ENCODE data around the gene KCNQ4. TPM values are rescaled to one million over a fixed set of nuclear protein-coding genes. Genes with fewer than 3 reads are reported as not detected.

The KCNQ4 gene
- total and polyA plus RNA-seq, 2 experiments from 2014 or later, result 1.3 to 3.0 TPM

- H3K9me2 ChIP-seq (ENCODE audit: insufficient read depth), result no peaks in the 10 kb centered on the region
- H4K20me1 ChIP-seq (replicated peaks; ENCODE audit: insufficient read depth), result no peaks in the 10 kb centered on the region
- H2AFZ ChIP-seq, result peak overlapping the region; percentile 90
- H3K27ac ChIP-seq (ENCODE audit: low read depth), result no peak overlapping the region
- peaks cover 42% of the 10 kb centered on the region for H3K27me3 Mint-ChIP-seq (ENCODE audit: insufficient read depth, low read depth, poor library complexity)
- peaks cover 7% of the 10 kb centered on the region; the same call in 1 of the 2 replicates for H3K4me1 ChIP-seq (ENCODE audit: insufficient read depth)
- H3K4me2 ChIP-seq, result peak overlapping the region; percentile 84
- TF ChIP-seq POLR2AphosphoS5 (IDR thresholded peaks at IDR 0.05; ENCODE audit: low read depth) (no peak), CTCF (conservative IDR thresholded peaks at IDR 0.05; ENCODE audit: low read depth in 2 of 2) (peak; percentile 30 to 48), EZH2 (IDR thresholded peaks at IDR 0.05; ENCODE audit: low read depth, unreplicated experiment) (peak; percentile 43), CREB1 (CRISPR knock-in tag; IDR thresholded peaks at IDR 0.05; ENCODE audit: low read depth) (no peak)
- no peak overlapping the region for H3K27ac Mint-ChIP-seq
- ATAC-seq (peak; percentile 53), DNase-seq (ENCODE audit: low spot score) (peak; percentile 73)
- H3K4me3 ChIP-seq, result peak overlapping the region; percentile 68
- H3K36me3 ChIP-seq (ENCODE audit: insufficient read depth), result no peaks in the 10 kb centered on the region
- peaks cover 53% of the 10 kb centered on the region for H3K27me3 ChIP-seq (ENCODE audit: insufficient read depth)
- peaks cover 9% of the 10 kb centered on the region for H3K9me3 Mint-ChIP-seq
- H3K36me3 Mint-ChIP-seq (ENCODE audit: low read depth), result peaks cover 13% of the 10 kb centered on the region
- no peaks in the 10 kb centered on the region for H3F3A ChIP-seq (replicated peaks; ENCODE audit: low read depth)
- peak overlapping the region; percentile 83 for H3K4me3 Mint-ChIP-seq
- H3K4me1 Mint-ChIP-seq, result peaks cover 44% of the 10 kb centered on the region
- no peaks in the 10 kb centered on the region for H3K79me2 ChIP-seq (replicated peaks; ENCODE audit: insufficient read depth)
These were observed 1.1 kb upstream of the KCNQ4 start for GRCh38 chr1:40782371-40782956.

GRCh38 chr1:40784141-40784770 lies 669 bp downstream of the KCNQ4 start:
- Histone ChIP-seq H3K4me2 (peak overlapping the region; percentile 92), H2AFZ (peak overlapping the region; percentile 92), H3K27ac (ENCODE audit: low read depth) (no peak overlapping the region), H3K79me2 (replicated peaks; ENCODE audit: insufficient read depth) (no peaks in the 10 kb centered on the region), H4K20me1 (replicated peaks; ENCODE audit: insufficient read depth) (no peaks in the 10 kb centered on the region), H3F3A (replicated peaks; ENCODE audit: low read depth) (no peaks in the 10 kb centered on the region), H3K9me2 (ENCODE audit: insufficient read depth) (no peaks in the 10 kb centered on the region), H3K4me3 (peak overlapping the region; percentile 61), H3K36me3 (ENCODE audit: insufficient read depth) (no peaks in the 10 kb centered on the region), H3K4me1 (ENCODE audit: insufficient read depth) (peaks cover 4% of the 10 kb centered on the region; the same call in 1 of the 2 replicates), H3K27me3 (ENCODE audit: insufficient read depth) (peaks cover 53% of the 10 kb centered on the region)
- H3K27me3 Mint-ChIP-seq (ENCODE audit: insufficient read depth, low read depth, poor library complexity), result peaks cover 39% of the 10 kb centered on the region
- peaks cover 3% of the 10 kb centered on the region; the same call in 1 of the 3 replicates for H3K36me3 Mint-ChIP-seq (ENCODE audit: low read depth)
- DNase-seq (ENCODE audit: low spot score) (peak; percentile 65), ATAC-seq (peak; percentile 42)
- H3K4me1 Mint-ChIP-seq, result peaks cover 41% of the 10 kb centered on the region
- H3K27ac Mint-ChIP-seq, result no peak overlapping the region
- peaks cover 2% of the 10 kb centered on the region; the same call in 1 of the 3 replicates for H3K9me3 Mint-ChIP-seq
- TF ChIP-seq ZNF331 (CRISPR knock-in tag; IDR thresholded peaks at IDR 0.05; ENCODE audit: low read depth) (no peak), EZH2 (IDR thresholded peaks at IDR 0.05; ENCODE audit: low read depth, unreplicated experiment) (peak; percentile 67), STAT1 (IDR thresholded peaks at IDR 0.05; ENCODE audit: unreplicated experiment) (no peak)
- TF ChIP-seq, protein P1, sequence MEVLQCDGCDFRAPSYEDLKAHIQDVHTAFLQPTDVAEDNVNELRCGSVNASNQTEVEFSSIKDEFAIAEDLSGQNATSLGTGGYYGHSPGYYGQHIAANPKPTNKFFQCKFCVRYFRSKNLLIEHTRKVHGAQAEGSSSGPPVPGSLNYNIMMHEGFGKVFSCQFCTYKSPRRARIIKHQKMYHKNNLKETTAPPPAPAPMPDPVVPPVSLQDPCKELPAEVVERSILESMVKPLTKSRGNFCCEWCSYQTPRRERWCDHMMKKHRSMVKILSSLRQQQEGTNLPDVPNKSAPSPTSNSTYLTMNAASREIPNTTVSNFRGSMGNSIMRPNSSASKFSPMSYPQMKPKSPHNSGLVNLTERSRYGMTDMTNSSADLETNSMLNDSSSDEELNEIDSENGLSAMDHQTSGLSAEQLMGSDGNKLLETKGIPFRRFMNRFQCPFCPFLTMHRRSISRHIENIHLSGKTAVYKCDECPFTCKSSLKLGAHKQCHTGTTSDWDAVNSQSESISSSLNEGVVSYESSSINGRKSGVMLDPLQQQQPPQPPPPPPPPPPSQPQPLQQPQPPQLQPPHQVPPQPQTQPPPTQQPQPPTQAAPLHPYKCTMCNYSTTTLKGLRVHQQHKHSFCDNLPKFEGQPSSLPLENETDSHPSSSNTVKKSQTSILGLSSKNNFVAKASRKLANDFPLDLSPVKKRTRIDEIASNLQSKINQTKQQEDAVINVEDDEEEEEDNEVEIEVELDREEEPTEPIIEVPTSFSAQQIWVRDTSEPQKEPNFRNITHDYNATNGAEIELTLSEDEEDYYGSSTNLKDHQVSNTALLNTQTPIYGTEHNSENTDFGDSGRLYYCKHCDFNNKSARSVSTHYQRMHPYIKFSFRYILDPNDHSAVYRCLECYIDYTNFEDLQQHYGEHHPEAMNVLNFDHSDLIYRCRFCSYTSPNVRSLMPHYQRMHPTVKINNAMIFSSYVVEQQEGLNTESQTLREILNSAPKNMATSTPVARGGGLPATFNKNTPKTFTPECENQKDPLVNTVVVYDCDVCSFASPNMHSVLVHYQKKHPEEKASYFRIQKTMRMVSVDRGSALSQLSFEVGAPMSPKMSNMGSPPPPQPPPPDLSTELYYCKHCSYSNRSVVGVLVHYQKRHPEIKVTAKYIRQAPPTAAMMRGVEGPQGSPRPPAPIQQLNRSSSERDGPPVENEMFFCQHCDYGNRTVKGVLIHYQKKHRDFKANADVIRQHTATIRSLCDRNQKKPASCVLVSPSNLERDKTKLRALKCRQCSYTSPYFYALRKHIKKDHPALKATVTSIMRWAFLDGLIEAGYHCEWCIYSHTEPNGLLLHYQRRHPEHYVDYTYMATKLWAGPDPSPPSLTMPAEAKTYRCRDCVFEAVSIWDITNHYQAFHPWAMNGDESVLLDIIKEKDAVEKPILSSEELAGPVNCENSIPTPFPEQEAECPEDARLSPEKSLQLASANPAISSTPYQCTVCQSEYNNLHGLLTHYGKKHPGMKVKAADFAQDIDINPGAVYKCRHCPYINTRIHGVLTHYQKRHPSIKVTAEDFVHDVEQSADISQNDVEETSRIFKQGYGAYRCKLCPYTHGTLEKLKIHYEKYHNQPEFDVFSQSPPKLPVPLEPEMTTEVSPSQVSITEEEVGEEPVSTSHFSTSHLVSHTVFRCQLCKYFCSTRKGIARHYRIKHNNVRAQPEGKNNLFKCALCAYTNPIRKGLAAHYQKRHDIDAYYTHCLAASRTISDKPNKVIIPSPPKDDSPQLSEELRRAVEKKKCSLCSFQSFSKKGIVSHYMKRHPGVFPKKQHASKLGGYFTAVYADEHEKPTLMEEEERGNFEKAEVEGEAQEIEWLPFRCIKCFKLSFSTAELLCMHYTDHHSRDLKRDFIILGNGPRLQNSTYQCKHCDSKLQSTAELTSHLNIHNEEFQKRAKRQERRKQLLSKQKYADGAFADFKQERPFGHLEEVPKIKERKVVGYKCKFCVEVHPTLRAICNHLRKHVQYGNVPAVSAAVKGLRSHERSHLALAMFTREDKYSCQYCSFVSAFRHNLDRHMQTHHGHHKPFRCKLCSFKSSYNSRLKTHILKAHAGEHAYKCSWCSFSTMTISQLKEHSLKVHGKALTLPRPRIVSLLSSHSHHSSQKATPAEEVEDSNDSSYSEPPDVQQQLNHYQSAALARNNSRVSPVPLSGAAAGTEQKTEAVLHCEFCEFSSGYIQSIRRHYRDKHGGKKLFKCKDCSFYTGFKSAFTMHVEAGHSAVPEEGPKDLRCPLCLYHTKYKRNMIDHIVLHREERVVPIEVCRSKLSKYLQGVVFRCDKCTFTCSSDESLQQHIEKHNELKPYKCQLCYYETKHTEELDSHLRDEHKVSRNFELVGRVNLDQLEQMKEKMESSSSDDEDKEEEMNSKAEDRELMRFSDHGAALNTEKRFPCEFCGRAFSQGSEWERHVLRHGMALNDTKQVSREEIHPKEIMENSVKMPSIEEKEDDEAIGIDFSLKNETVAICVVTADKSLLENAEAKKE (CRISPR knock-in tag; IDR thresholded peaks at IDR 0.05), result no peak
- peak overlapping the region; percentile 76 for H3K4me3 Mint-ChIP-seq

All from GM23338 (cell line).